ENCODE measurements around the gene RAB1A. TPM values are rescaled to one million over a fixed set of nuclear protein-coding genes. Genes with fewer than 3 reads are reported as not detected.

RAB1A gene
- total RNA-seq, 4 donors from 2014 or later: 57.8 to 118 (median 84.7) TPM

GRCh38 chr2:65098741-65099140 is 31.2 kb downstream of the RAB1A start:
- Histone ChIP-seq H3K4me1 (peaks cover 0 to 11% (median 0%) of the 10 kb centered on the region in 4 donors), H3K27ac (no peak overlapping the region), H3K36me3 (peaks cover 0 to 92% (median 0%) of the 10 kb centered on the region in 3 donors), H3K9me3 (no peaks in the 10 kb centered on the region), H3K4me3 (no peak overlapping the region), H3K27me3 (no peaks in the 10 kb centered on the region)
- no peak for TF ChIP-seq CTCF (IDR thresholded peaks at IDR 0.05)
- no peak for TF ChIP-seq POLR2A (IDR thresholded peaks at IDR 0.05)
- no peak for DNase-seq

DNA sequence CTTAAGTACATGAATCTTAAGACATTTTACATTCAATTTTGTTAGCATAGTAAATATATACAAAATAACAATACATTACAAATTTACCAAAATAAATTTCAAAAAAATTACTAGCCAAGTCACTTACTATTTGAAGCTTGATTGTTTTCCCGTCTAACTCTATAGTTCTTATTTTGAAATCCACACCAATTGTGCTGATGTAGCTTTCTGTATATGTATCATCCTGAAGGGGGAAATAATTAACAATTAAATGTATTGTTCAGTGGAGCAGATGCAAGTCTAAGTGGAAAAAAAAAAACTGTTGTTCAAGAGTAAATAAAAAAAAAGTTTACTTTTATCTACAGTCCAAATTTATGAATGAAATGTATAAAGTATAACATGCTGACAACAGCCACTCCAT is 32.1 kb downstream of the RAB1A start:
- no peak overlapping the region for H3K4me3 ChIP-seq
- H3K27ac ChIP-seq: no peak overlapping the region
- no peaks in the 10 kb centered on the region for H3K27me3 ChIP-seq
- no peaks in the 10 kb centered on the region for H3K9me3 ChIP-seq
- H3K4me1 ChIP-seq: peaks cover 0 to 16% (median 0%) of the 10 kb centered on the region in 4 donors
- DNase-seq: no peak
- H3K36me3 ChIP-seq: peaks cover 0 to 92% (median 0%) of the 10 kb centered on the region in 3 donors
- TF ChIP-seq POLR2A (IDR thresholded peaks at IDR 0.05) (no peak), CTCF (IDR thresholded peaks at IDR 0.05) (no peak)

GRCh38 chr2:65096948-65097347 is 33.0 kb downstream of the RAB1A start:
- Histone ChIP-seq H3K27ac (no peak overlapping the region), H3K36me3 (peaks cover 0 to 91% (median 0%) of the 10 kb centered on the region in 3 donors), H3K4me1 (peaks cover 0 to 16% (median 0%) of the 10 kb centered on the region in 4 donors), H3K27me3 (no peaks in the 10 kb centered on the region), H3K4me3 (no peak overlapping the region), H3K9me3 (no peaks in the 10 kb centered on the region)
- TF ChIP-seq CTCF (IDR thresholded peaks at IDR 0.05): no peak
- TF ChIP-seq POLR2A (IDR thresholded peaks at IDR 0.05): no peak
- DNase-seq: no peak

- peaks cover 0 to 16% (median 0%) of the 10 kb centered on the region in 4 donors for H3K4me1 ChIP-seq
- peaks cover 0 to 91% (median 2%) of the 10 kb centered on the region in 3 donors for H3K36me3 ChIP-seq
- H3K9me3 ChIP-seq: no peaks in the 10 kb centered on the region
- TF ChIP-seq POLR2A (IDR thresholded peaks at IDR 0.05): no peak
- no peak overlapping the region for H3K27ac ChIP-seq
- DNase-seq: no peak
- no peaks in the 10 kb centered on the region for H3K27me3 ChIP-seq
- no peak overlapping the region for H3K4me3 ChIP-seq
Measured at GRCh38 chr2:65093211-65093610, 36.7 kb downstream of the RAB1A start.

DNA sequence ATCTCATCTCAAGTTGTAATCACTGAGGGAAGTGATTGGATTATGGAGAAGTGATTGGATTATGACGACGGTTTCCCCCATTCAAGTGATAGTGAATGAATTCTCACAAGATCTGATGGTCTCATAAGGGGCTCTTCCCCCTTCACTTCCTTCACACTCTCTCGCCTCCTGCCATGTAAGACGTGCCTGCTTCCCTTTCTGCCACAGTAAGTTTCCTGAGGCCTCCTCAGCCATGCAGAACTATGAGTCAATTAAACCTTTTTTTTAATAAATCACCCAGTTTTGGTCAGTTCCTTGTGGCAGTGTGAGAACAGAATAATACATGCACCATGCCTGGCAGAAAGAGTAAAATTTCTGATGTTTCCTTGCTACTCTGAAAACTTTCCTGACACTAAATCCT is 37.1 kb downstream of the RAB1A start:
- DNase-seq: no peak
- H3K4me1 ChIP-seq: peaks cover 0 to 16% (median 0%) of the 10 kb centered on the region in 4 donors
- TF ChIP-seq POLR2A (IDR thresholded peaks at IDR 0.05) (no peak), CTCF (IDR thresholded peaks at IDR 0.05) (no peak)
- no peaks in the 10 kb centered on the region for H3K27me3 ChIP-seq
- H3K9me3 ChIP-seq: no peaks in the 10 kb centered on the region
- no peak overlapping the region for H3K4me3 ChIP-seq
- no peak overlapping the region for H3K27ac ChIP-seq
- peaks cover 0 to 92% (median 2%) of the 10 kb centered on the region in 3 donors for H3K36me3 ChIP-seq

GRCh38 chr2:65085148-65085547 is 44.8 kb downstream of the RAB1A start:
- no peaks in the 10 kb centered on the region for H3K9me3 ChIP-seq
- no peaks in the 10 kb centered on the region for H3K27me3 ChIP-seq
- H3K4me1 ChIP-seq: no peaks in the 10 kb centered on the region
- H3K36me3 ChIP-seq: peaks cover 0 to 90% (median 0%) of the 10 kb centered on the region in 3 donors
- DNase-seq: no peak
- no peak overlapping the region for H3K4me3 ChIP-seq
- TF ChIP-seq CTCF (IDR thresholded peaks at IDR 0.05) (no peak), POLR2A (IDR thresholded peaks at IDR 0.05) (no peak)
- H3K27ac ChIP-seq: no peak overlapping the region
